ENCODE results near the gene HOXA10.

HOXA10 gene

DNA sequence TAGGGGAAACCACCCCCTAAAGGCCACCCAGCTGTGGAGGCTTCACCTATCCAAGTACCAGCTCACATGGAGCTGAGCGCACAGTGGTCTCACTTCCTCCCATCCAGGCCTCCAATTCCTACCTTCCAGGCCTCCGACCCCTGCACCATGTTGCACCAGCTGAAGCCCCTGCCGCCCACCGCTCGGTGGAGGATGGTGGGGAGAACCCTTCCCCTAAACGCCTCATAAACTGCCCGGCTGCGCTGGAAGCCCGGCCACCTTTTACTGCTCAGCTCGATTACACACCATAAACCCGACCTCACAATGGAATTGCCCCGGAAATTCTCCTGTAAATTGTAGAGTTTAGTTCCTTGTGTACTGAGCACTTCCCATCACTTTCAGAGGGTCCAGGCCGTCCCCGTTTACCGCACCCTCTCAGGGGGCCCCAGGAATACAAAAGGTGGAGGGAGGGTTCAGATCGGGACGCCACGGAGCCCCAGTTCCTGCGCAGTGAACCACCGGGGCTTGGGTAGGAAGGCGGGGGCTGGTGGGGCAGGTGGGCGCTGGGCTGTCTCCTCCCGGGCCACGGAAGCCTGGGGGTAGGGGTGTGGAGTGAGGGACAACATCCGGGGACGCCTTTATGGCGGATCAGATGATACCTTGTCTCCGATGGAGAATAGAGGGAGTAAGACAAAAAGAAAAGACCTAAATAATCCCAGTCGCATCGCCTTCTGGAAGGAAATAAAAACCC lies 16.3 kb downstream of the HOXA10 start:
- no peak for DNase-seq (ENCODE audit: low read depth in 2 of 2)

DNA sequence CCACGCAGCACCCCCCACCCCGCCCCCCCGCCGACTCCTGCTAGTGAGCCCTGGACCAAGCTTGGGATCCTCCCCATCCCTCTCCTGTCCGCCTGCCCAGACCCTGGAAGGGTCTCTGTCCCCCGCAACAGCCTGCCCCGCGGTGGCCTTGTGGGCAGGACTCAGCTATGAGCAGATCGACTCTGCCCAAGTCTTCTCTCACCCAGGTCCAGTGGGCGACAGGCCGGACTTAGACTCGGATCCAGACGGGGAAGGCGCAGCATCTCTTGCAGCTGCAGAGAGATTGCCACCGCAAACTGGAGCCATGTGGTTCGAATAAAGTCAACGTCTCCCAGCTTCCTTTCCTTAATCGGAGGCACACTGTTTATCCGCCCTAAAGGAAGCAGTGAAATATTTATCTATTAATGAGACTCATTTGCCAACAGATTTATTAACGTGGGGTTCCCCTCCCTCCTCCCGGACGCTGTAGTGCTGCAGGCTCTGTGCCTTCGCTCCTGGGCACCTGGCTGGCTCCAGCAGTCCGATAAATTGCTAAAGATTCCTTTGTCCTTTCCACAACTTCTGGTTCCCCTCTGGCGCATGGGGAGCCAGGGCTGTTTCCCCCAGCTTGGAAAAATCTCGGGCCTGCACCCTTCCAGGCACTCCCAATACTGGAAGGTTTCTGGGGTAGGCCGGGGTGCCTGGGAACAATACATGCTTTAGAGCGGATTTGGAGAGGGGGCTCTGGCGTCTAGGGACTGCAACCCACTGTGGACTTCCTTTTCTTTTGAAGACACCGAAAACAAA lies 17.0 kb downstream of the HOXA10 start:
- no peak for DNase-seq (ENCODE audit: low read depth in 2 of 2)

DNA sequence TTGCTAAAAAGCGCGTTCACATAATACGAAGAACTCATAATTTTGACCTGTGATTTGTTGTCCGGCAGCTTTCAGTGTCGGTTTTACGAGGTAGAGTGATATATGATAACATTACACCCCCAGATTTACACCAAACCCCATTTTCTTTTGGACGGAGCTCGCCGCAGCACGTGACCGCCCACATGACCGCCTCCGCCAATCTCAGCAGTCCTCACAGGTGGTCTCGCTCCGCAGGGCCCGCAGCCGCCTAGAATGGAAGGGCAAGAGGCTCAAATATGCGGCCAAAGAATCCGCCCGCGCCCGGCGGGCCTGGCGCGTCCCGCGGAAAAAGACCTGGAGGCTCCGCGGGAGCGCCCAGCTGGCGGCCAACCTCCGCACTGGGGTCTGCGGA lies 17.6 kb downstream of the HOXA10 start, which contains the start of gene HOXA7:
HOXA7 (minus strand) TSS at position 168 of the 391 bp plus-strand sequence; CDS start at position 38, 130 bp downstream.
- no peak for DNase-seq (ENCODE audit: low read depth in 2 of 2)

DNA sequence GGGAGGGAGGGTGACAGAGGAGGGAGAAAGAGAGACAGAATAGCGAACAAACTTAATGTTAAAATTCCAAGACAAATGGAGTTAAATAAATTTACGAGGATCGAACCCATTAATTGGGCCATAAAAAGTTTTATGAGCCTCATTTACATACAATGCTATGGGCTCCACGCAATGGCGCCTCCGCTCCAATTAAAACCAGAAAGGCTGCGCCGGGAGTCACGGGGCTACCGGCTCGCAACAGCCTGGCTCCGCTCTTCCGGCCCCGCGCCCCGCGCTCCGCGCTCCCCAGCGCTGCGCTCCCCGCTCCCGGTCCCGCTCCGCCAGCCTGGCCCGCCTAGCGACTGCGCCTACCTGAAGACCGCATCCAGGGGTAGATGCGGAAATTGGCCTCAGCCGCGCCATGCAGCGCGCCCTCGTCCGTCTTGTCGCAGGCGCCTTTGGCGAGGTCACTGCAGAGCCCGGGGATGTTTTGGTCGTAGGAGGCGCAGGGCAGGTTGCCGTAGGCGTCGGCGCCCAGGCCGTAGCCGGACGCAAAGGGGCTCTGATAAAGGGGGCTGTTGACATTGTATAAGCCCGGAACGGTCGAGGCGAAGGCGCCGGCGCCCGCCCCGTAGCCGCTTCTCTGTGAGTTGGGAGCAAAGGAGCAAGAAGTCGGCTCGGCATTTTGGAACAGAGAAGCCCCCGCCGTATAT lies 18.2 kb downstream of the HOXA10 start:
- DNase-seq (ENCODE audit: low read depth in 2 of 2): no peak

DNA sequence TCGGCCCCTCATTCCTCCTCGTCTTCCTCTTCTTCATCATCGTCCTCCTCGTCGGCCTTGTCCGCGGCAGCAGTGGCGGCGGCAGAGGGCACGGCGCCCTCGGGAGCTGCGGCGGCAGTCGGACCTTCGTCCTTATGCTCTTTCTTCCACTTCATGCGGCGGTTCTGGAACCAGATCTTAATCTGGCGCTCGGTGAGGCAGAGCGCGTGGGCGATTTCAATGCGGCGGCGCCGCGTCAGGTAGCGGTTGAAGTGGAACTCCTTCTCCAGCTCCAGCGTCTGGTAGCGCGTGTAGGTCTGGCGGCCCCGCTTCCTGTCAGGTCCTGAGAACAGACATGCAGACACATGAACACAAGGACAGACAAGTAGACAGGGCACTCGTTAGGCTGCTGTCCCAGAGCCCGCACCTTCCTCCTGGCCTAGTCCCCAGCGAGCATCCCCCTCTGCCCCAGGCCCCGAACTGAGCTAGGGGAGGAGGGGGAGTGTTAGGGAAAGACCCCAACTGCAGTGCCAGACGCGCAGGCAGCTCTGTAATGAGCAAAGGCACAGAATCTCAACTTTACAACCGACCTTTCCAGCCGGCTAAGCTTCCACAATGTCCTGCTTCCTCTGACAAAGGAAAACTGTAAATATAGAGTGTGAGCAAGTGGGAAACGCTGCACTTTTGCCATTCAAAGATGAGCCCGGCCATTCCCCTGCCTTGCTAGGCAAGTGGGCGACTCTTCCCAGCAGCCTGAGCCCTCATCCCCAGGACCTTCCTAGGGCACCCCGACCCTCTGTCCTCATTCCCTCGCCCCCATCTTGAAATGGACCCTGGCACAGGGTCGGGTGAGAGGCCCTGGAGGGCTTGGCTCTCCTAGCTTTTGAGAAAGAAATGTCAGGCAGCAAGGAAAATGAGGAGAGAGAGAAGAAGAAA lies 19.0 kb downstream of the HOXA10 start:
- no peak for DNase-seq (ENCODE audit: low read depth in 2 of 2)

DNA sequence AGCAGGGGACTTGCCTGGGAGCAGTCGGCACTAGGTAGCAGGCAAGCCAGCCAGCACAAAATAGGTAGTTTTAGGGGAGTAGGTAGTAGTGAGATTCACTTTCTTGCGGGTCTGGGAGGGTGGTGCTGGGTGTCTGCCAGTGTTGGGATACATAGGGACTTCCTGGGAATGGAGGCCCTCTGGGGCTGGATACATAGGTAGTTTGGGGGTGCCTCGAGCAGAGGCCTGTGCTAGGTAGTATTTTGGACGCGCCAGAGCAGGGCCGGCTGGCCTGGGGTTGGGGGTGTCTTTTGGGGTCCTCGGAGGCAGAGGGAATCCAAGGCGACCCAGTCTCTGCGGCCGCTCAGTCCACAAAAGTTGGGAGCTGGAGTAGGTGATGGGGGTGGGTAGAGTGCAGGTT lies 19.8 kb downstream of the HOXA10 start:
- no peak for DNase-seq (ENCODE audit: low read depth in 2 of 2)

DNA sequence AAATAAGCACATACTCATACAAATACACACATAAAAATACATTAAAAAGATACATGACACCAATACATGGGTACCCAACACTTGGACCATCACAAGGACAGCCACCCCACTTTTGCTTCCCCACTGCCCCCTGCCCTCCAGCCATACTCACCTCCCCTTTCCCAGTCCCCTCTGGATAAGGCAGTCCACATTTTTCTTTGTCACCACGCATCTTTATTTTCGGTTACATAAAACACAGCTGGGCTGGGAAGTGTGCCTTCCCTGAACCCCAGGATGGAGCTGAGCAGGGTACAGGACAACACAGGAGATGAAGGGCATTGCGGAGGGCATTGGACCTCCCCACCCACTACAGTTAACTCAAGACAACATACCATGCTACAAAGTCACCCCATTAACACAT lies 20.6 kb downstream of the HOXA10 start:
- no peak for DNase-seq (ENCODE audit: low read depth in 2 of 2)

DNA sequence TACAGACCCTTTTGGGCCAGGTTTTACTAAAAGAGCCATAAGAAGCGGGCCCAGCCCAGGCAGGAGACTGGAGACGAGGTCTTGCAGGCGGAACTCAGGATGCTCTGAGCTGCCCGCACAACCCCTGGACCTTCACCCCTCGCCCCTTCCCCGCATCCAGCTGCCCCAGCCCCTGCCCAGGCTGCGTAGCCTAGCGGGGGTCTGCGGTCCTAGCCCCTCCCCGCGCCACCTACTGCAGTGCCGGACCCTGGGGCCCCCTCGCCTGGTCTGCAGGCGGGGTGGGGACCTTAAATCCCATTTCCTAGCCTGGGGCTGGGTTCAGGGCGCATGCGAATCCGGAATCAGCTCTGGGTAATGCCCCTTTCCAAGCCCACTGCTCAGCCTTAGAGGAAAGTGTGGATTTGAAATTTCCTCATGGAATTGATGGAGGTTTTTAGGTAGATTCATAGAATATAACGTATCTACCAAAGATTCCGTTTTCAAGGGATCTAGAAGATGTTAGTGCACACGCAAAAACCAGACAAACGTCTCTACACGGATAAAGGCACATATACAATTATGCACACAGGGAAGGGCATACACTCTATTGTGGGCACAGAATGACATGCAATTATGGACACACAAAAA lies 21.2 kb downstream of the HOXA10 start:
- no peak for DNase-seq (ENCODE audit: low read depth in 2 of 2)

DNA sequence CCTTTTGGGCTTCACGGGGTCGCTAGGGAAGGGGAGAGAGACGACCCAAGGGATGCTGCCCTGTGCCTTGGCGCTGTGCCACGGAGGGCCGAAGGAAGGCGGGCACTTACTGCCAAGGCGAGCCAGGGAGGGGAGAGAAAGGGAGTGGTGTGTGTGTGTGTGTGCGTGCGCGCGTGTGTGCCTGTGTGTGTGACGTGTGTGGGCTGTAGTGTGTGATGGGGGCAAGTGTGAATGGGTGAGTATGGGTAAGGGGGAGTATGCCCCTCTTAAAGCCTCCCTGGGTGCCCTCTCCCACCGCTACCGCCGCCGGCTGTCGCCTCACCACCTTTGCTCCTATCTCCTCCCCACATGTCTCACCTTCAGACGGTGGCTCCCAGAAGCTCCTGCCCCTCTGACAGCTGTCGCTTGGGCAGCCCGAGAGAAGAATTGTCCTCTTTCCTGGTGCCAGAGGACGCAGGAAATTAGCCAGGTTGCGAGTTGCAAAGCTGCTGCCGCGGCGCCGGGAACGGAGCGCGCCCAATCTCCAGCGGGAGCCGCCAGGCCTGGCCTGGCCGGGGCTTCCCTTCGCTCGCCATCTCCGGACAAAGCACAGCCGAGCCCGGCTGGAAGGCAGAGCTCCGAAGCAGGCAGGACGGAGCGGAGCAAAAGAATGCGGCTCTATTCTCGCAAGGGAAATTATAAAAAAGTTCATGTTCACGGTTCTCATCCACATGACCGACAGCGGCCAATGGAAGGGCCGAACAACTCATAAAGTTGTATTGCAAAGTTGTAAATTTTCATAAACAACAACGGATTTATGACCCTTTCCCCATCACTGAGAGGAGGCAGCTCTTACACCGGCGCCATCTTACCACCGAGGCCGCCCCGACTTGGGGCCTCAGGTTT lies 21.9 kb downstream of the HOXA10 start, which contains the start of gene HOXA3:
HOXA3 (minus strand) TSS at position 653 of the 885 bp plus-strand sequence. CDS start 41,943 bp downstream, outside the sequence.
- DNase-seq (ENCODE audit: low read depth in 2 of 2): no peak

DNA sequence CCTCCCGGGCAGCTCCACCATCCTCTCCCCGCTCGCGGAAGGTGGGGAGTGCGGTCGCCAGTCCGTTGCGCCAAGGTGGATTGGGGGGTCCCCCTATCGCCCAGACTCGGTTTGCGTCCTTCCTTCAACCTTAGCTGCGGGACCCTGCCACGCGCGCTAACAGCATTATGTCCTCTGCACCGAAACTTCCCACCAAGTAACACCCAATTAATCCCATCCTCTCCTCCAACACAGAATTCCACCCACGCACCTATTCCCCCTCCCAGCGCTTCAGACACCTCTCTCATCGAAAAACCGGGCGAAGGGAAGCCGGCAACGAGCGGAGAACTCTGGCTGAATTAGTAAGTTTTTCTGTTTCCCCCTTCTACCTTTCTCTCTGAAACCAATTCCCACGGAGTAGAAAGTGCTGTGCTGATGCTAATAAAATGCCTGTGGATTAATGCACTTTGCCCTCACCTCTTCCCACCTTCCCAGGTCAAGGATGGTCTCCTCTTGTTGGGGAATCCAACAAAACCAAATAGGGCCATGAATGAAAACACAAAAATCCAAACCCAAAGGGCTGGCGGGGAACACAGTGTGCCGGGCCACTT lies 22.7 kb downstream of the HOXA10 start:
- no peak for DNase-seq (ENCODE audit: low read depth in 2 of 2)

DNA sequence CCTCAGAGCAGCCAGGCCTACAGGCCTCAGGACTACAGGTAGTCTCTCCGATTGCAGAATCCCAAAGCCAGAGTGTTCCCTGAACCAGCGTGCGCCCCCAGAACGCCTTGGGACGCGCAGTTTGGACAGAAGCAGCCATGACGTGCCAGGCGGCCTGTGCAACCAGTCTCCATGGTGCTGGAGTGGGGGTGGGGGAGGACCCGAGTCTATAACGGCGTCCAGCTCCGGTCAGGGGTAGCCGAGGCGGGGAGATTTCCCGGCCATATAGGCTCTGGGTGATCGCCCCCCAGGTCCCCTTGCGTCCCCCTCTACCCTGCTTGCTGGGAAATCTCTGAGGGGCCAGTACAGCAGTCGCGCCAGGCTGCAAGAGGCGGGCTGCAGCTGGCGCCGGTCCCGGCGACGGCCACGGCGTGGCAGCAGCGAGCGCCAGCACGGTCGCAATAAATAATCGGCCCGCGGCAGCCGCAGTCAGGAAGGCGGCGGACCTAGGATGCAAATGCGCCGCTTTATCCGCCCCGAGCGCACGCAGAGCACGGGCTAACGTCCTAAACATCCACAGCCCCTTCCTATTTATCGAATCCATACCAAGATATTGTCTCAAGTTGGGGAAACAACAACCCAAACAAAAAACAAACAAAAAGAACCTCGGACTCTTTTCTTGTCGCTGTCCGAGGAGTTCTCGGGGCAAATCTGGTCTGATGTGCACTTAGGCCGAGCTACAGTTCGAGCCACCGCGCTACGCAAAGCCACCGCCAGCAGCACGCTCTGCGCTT lies 23.4 kb downstream of the HOXA10 start:
- DNase-seq (ENCODE audit: low read depth in 2 of 2): no peak

DNA sequence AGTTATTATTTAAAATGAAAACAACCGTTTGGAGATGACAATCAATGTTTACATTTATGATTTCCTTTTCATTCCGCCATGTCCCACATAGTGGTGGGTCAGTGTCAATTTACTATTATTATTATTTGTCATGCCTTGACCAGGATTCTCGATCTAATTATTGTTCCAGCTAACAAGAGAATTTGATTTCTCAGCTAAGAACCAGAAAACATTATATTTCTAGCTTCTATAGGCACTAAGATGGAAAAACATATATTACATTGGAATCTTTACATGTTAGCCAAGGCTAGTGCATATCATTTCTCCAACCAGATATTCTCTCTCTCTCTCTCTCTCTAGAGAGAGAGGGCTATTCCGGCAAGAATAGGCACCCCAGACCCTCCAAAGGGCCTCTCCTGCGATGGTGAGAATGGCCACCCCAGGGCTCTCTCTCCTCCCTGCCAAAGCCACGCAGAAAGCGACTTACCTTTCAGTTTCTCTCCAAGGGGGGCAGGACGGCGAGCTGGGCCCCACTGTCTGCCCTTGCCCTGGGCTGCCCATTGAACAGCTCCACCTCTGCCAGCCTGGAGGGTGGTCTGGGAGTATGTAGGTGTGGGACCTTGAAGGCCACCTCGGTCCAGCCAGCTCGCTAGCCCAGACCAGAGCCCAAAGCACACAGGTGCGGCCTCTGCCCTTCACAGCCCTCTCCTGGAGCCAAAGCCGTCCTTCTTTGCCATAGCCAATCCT lies 24.1 kb downstream of the HOXA10 start:
- DNase-seq (ENCODE audit: low read depth in 2 of 2): no peak

DNA sequence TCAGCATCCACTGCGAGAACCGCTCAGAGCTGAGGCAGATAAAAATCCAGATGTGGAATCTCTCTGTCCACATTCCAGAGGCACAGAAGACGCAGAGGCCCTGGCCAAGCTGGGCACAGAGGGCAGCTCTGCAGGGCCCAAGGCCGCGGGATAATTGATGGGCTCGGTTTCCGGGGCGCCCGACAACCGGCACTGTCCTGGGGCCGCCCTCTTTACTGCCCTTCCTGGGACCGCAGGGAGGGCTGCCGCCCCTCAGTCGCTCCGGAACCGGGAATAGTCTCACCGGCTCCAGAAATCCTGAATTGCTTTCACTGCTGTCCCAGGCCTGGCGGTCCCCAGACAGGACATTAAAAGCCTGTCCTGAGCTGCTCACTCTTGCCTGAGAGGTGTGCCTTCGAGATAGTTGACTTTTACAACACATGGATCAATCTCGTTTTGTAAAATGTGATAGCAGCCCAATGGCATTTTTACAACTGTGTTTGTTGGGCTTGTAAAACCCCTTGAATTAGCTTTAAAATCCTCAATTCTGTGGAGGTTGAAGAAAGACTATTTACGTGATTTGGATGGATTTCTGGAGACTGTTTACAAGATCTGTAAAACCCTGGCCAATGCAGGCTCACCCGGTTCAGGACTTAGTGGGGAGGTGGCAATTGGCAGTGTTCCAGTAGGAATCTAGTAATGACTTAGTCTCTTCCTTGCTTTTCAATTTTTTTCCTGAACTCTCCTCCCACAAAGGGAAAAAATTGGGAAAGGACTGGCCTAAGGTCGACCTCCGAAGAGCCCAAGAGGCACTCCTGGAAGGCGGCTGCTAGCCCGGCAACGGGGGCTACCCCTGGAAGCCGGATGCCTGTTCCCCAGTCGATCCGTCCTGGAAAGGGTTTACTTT lies 25.1 kb downstream of the HOXA10 start:
- no peak for DNase-seq (ENCODE audit: low read depth in 2 of 2)

DNA sequence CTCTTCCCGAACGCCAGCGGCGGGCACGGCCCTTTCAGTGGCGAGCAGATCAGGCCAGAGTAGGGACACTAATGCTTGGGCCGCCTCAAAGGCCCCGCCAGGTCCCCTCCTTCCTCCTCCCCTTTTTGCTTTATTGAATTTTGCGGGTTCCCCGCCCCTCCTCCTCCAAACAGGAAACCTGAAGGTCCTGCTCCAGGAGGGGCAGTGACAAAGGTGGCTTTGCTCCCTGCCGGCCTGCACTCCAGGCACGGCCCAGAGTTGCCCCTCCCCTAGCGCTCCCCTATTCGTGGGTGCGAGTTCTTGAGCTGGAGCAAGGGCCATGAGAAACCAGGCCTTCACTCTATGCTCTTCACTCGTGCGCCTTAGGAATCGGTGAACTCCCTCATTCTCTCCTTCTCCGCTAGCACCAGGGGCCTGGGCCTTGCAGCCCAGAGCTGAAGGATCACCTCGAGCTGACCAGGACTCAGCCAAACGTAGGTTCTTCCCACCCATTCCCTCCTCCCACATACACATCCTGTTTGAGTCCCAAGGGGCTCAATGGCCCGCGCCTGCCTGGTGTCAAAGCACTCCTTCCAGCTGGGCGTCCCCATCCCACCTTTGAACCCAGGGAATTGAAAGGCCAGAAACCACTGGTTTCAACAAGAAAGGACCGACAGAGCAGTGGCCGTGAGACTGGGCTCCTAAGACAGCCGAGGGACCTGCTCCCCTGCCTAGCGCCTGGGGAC lies 25.9 kb downstream of the HOXA10 start:
- DNase-seq (ENCODE audit: low read depth in 2 of 2): no peak

DNA sequence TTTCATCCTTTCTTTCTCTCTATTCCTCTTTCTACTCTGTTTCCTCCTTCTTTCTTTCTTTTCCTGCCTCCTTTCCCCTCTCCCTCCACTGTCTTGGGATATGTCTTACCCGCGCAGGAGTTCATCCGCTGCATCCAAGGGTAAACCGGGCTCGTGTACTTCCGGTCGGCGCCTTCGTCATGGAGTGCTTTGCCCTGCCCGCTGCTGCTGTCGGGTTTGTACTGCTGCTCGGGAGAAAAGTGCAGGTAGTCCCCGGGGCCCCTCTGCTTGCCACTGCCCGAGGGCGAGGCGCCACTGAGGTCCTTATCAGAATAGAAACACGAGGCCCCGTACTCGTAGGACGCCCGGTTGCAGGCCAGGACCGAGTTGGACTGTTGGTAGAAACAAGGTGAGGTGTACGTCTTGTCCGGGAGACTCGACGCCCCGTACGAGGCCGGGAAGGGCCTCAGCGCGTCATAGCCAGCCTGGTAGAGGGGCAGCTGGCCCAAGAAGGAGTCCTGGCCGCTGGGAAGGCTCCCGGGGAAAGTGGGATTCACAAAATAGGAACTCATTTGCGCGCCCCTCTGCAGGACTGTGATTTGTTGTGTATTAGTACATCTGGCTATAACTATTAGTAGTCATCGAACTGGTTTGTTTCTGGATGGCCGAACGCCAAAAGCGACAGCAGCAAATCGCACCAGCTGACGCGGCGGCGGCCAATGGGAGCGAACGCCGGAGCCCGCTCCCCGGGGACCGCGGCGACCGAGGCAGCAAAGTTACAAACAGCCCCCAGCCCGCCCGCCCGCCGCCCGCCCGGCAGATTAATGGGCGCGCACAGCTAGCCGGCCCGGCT lies 26.7 kb downstream of the HOXA10 start, which contains the start of gene HOXA6:
HOXA6 (minus strand) TSS at position 576 of the 832 bp plus-strand sequence; CDS start at position 551, 25 bp downstream.
- DNase-seq (ENCODE audit: low read depth in 2 of 2): no peak

All from stimulated activated CD8-positive, alpha-beta memory T cell treated with anti-CD3 and anti-CD28 coated beads, Interleukin-7, amount 100 ng/mL, for 1 hour (primary cell).